Activated B cell treated with CpG ODN at 0.5 μM for 24 hours (primary cell): ENCODE measurements around the gene ANO10. TPM values are rescaled to one million over a fixed set of nuclear protein-coding genes. Genes with fewer than 3 reads are reported as not detected.

ENCODE experiments used
- ATAC-seq: fragments of 200-7000 bp; cut with Tn5 transposase; one replicate; pipeline ENCODE4 v1.10.0; 2021; ENCODE audit warnings: low read depth, mild to moderate bottlenecking, moderate library complexity
- CTCF ChIA-PET: fragments of 350-600 bp; sonication (Branson Sonifier 250); formaldehyde crosslinking; loops from one replicate; lab custom pipeline; 2021; ENCODE audit warnings: antibody characterized with exemption; lab: Charles Lee
- POLR2A ChIA-PET: fragments of 350-600 bp; sonication (Branson Sonifier 250); formaldehyde crosslinking; loops from one replicate; lab custom pipeline; 2021; ENCODE audit warnings: antibody characterized with exemption; lab: Charles Lee
- DNase-seq: peaks from one replicate; pipeline ENCODE4 v3.0.0; 2022
- H3K27ac Mint-ChIP-seq: one replicate; pipeline ENCODE4 v1.8.0; 2020; ENCODE audit warnings: mixed read lengths
- H3K27me3 Mint-ChIP-seq: one replicate; pipeline ENCODE4 v1.8.0; 2021; ENCODE audit warnings: mixed read lengths
- H3K36me3 Mint-ChIP-seq: one replicate; pipeline ENCODE4 v1.8.0; 2021; ENCODE audit warnings: low read depth, mixed read lengths
- H3K4me1 Mint-ChIP-seq: one replicate; pipeline ENCODE4 v1.8.0; 2021; ENCODE audit warnings: mixed read lengths
- H3K4me3 Mint-ChIP-seq: one replicate; pipeline ENCODE4 v1.8.0; 2020; ENCODE audit warnings: mild to moderate bottlenecking, mixed read lengths
- H3K9me3 Mint-ChIP-seq: one replicate; pipeline ENCODE4 v1.8.0; 2020; ENCODE audit warnings: mixed read lengths
- intact Hi-C: fragments of 100-400 bp; cut with micrococcal nuclease; formaldehyde crosslinking; loops from one replicate; pipeline ENCODE4 v1.15.1; 2024
- total RNA-seq: library from RNA; stranded (reverse); gene quantifications from 2 replicates; pipeline ENCODE4 v1.2.3, GENCODE V29; 2022
- TF ChIP-seq, protein P1 (sequence below): fragments of 200-600 bp; IDR thresholded peaks from one replicate; pipeline ENCODE4 v1.8.0; 2022; ENCODE audit warnings: antibody characterized with exemption, mild to moderate bottlenecking

The ANO10 gene
- total RNA-seq, 1 donor from 2014 or later: 6.4 TPM

- intact Hi-C loops: no loop called here
- no peak for DNase-seq
- Mint-ChIP-seq H3K27ac (no peak overlapping the region), H3K27me3 (no peaks in the 10 kb centered on the region), H3K4me1 (no peaks in the 10 kb centered on the region), H3K36me3 (no peaks in the 10 kb centered on the region), H3K9me3 (no peaks in the 10 kb centered on the region), H3K4me3 (no peak overlapping the region)
- no peak for ATAC-seq
- TF ChIP-seq, protein P1, sequence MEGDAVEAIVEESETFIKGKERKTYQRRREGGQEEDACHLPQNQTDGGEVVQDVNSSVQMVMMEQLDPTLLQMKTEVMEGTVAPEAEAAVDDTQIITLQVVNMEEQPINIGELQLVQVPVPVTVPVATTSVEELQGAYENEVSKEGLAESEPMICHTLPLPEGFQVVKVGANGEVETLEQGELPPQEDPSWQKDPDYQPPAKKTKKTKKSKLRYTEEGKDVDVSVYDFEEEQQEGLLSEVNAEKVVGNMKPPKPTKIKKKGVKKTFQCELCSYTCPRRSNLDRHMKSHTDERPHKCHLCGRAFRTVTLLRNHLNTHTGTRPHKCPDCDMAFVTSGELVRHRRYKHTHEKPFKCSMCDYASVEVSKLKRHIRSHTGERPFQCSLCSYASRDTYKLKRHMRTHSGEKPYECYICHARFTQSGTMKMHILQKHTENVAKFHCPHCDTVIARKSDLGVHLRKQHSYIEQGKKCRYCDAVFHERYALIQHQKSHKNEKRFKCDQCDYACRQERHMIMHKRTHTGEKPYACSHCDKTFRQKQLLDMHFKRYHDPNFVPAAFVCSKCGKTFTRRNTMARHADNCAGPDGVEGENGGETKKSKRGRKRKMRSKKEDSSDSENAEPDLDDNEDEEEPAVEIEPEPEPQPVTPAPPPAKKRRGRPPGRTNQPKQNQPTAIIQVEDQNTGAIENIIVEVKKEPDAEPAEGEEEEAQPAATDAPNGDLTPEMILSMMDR: no peak
- ChIA-PET POLR2A (no interaction called here), CTCF (no interaction called here)
Observed at GRCh38 chr3:43423639-43424038, 198.2 kb downstream of the ANO10 start.

- ChIA-PET CTCF (no interaction called here), POLR2A (no interaction called here)
- Mint-ChIP-seq H3K4me1 (no peaks in the 10 kb centered on the region), H3K36me3 (no peaks in the 10 kb centered on the region), H3K27ac (no peak overlapping the region), H3K27me3 (no peaks in the 10 kb centered on the region), H3K9me3 (no peaks in the 10 kb centered on the region), H3K4me3 (no peak overlapping the region)
- intact Hi-C loops: no loop called here
- TF ChIP-seq, protein P1: no peak
- DNase-seq (no peak), ATAC-seq (no peak)
Observed at GRCh38 chr3:43423142-43423541, 198.7 kb downstream of the ANO10 start.

DNA sequence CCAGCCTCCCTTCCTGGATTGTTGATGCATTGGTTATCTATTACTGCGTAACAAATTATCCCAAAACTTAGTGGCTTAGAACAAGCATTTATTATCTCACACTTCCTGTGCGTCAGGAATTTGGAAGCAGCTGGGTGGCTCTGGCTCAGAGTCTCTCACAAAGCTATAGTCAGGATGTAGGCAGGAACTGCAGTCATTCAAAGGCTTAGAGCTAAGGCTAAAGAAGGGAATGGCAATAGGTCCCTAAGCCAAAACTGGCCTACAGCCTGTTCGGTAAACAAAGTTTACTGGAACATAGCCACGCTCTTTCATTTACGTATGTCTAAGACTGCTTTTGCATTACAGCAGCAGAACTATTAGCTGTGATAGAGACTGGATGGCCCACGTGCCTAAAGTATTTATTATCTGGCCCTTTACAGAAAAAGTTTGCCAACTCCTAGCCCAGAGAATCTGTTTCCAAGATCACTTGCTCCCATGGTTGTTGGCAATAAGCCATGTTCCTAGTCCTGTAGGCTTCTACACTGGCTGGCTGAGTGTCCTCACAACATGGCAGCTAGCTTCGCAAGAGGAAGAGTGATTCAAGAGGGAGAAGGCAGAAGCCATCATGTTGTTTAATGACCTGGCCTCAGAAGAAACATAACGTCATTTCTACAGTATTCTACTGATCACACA lies 203.1 kb downstream of the ANO10 start:
- H3K4me3 Mint-ChIP-seq: no peak overlapping the region
- ChIA-PET POLR2A (interaction anchor here (0.6 kb wide), 1 partner anchor 55 kb away, joined by 4 read pairs; no protein-coding TSS in a partner anchor), CTCF (no interaction called here)
- TF ChIP-seq, protein P1: no peak
- DNase-seq (no peak), ATAC-seq (no peak)
- no peak overlapping the region for H3K27ac Mint-ChIP-seq
- intact Hi-C loops: no loop called here
- H3K27me3 Mint-ChIP-seq: no peaks in the 10 kb centered on the region
- no peaks in the 10 kb centered on the region for H3K4me1 Mint-ChIP-seq
- H3K9me3 Mint-ChIP-seq: no peaks in the 10 kb centered on the region
- H3K36me3 Mint-ChIP-seq: no peaks in the 10 kb centered on the region

DNA sequence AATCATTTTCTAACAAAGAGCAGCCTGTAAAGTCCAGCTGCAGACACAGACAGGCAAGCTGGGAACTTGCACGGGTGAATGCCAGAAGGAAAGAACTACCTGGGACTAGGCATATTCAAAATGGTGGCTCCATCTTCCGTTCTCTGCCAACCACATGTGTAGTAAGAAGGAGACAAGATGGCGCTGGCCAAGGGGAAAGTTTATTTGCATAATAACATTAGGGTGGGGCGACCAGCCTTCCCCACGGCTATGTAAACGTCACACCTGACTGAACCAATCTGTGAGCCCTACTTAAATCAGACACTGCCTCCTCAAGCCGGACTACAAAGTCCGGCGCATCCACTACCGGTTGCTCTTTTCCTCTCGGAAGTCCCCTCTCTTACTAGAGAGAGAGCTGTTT lies 204.7 kb downstream of the ANO10 start:
- no peaks in the 10 kb centered on the region for H3K27me3 Mint-ChIP-seq
- no peak overlapping the region for H3K27ac Mint-ChIP-seq
- H3K9me3 Mint-ChIP-seq: no peaks in the 10 kb centered on the region
- POLR2A ChIA-PET: no interaction called here
- no peaks in the 10 kb centered on the region for H3K36me3 Mint-ChIP-seq
- CTCF ChIA-PET: no interaction called here
- H3K4me1 Mint-ChIP-seq: no peaks in the 10 kb centered on the region
- no peak for DNase-seq
- TF ChIP-seq, protein P1: no peak
- intact Hi-C loops: no loop called here
- no peak overlapping the region for H3K4me3 Mint-ChIP-seq
- no peak for ATAC-seq

GRCh38 chr3:43415088-43415487 lies 206.7 kb downstream of the ANO10 start:
- Mint-ChIP-seq H3K9me3 (no peaks in the 10 kb centered on the region), H3K4me1 (no peaks in the 10 kb centered on the region)
- POLR2A ChIA-PET: no interaction called here

More at GRCh38 chr3:43415088-43415487, 206.7 kb downstream of the ANO10 start:
- Mint-ChIP-seq H3K27ac (no peak overlapping the region), H3K36me3 (no peaks in the 10 kb centered on the region), H3K27me3 (no peaks in the 10 kb centered on the region), H3K4me3 (no peak overlapping the region)
- intact Hi-C loops: no loop called here
- no peak for ATAC-seq
- CTCF ChIA-PET: interaction anchor here (0.6 kb wide), 1 partner anchor 9 kb away, joined by 3 read pairs; no protein-coding TSS in a partner anchor
- TF ChIP-seq, protein P1: no peak
- no peak for DNase-seq
